GM12878 (cell line): ENCODE measurements around the gene SCT. TPM values are rescaled to one million over a fixed set of nuclear protein-coding genes. Genes with fewer than 3 reads are reported as not detected.

ENCODE experiments used
- ATAC-seq: fragments of 200-7000 bp; cut with Tn5 transposase; 3 replicates; pipeline ENCODE4 v1.9.1; 2020; ENCODE audit warnings: mild to moderate bottlenecking, moderate library complexity
- BruUV-seq: library from RNA; stranded (reverse); fragments of 400-500 nt; replicated peaks from 2 replicates; lab custom pipeline; 2021; lab: Mats Ljungman, UMichigan
- CTCF ChIA-PET: fragments of 300-600 bp; sonication (Branson Sonifier 250); formaldehyde crosslinking; extraction: SDS; loops from one replicate; lab custom pipeline; 2021; ENCODE audit warnings: inconsistent platforms; lab: Yijun Ruan, JAX
- POLR2A ChIA-PET: fragments of 350-600 bp; formaldehyde crosslinking; extraction: SDS; loops from one replicate; lab custom pipeline; 2021; ENCODE audit warnings: inconsistent platforms; lab: Charles Lee
- RAD21 ChIA-PET: fragments of 300-600 bp; sonication (Branson Sonifier 250); formaldehyde crosslinking; loops from one replicate; lab custom pipeline; 2023; ENCODE audit warnings: antibody characterized with exemption; ENCODE audit not compliant: unreplicated experiment; lab: Charles Lee
- SMC1A ChIA-PET: fragments of 300-600 bp; sonication (Branson Sonifier 250); formaldehyde crosslinking; loops from one replicate; lab custom pipeline; 2023; ENCODE audit not compliant: unreplicated experiment, uncharacterized antibody; lab: Charles Lee
- DNase-seq: peaks from one replicate; pipeline ENCODE4 v3.0.0-alpha.2; 2011; ENCODE audit warnings: low read depth, low spot score
- FAIRE-seq: peaks from 3 replicates; lab custom pipeline; 2011; peaks lifted over from hg19 to GRCh38; lab: Jason Lieb, UNC
- H2AFZ ChIP-seq: 2 replicates; pipeline ENCODE4 v1.6.0; 2011; ENCODE audit warnings: low read depth, low read length, control low read depth; ENCODE audit not compliant: control insufficient read depth
- H3K27ac ChIP-seq: 2 replicates; pipeline ENCODE4 v1.5.1; 2011; ENCODE audit warnings: control low read depth; ENCODE audit not compliant: control insufficient read depth, insufficient read depth
- H3K27me3 ChIP-seq, 2 experiments: replicated peaks in 1 of 2; 2 replicates each; pipeline versions ENCODE4 v1.6.0 to v1.6.1; 2011; ENCODE audit warnings: low read length in 1 of 2; ENCODE audit not compliant: control insufficient read depth in 2 of 2, insufficient read depth in 2 of 2
- H3K36me3 ChIP-seq, 2 experiments: 2 replicates each; pipeline ENCODE4 v1.5.1; 2011; ENCODE audit warnings: low read length in 1 of 2; ENCODE audit not compliant: control insufficient read depth in 2 of 2, insufficient read depth in 2 of 2
- H3K4me1 ChIP-seq: 2 replicates; pipeline ENCODE4 v1.6.1; 2011; ENCODE audit warnings: mild to moderate bottlenecking, low read length, moderate library complexity, mixed read lengths; ENCODE audit not compliant: control insufficient read depth, insufficient read depth
- H3K4me2 ChIP-seq: 2 replicates; pipeline ENCODE4 v1.6.0; 2011; ENCODE audit warnings: control low read depth; ENCODE audit not compliant: control insufficient read depth, insufficient read depth
- H3K4me3 ChIP-seq: fragments of 200-600 bp; sonication (generic); 2 replicates; pipeline ENCODE4 v1.5.1; 2016
- H3K79me2 ChIP-seq: 2 replicates; pipeline ENCODE4 v1.6.0; 2011; ENCODE audit warnings: low read length; ENCODE audit not compliant: control insufficient read depth, insufficient read depth
- H3K9ac ChIP-seq: 2 replicates; pipeline ENCODE4 v1.8.0; 2011; ENCODE audit warnings: low read length, control low read depth, mixed read lengths; ENCODE audit not compliant: control insufficient read depth, insufficient read depth
- H3K9me3 ChIP-seq: replicated peaks from 3 replicates; pipeline ENCODE4 v1.5.1; 2011; ENCODE audit warnings: mild to moderate bottlenecking, low read length; ENCODE audit not compliant: control insufficient read depth, insufficient read depth
- H4K20me1 ChIP-seq: 2 replicates; pipeline ENCODE4 v1.6.0; 2011; ENCODE audit not compliant: control insufficient read depth, insufficient read depth
- CREB1 ChIP-seq: IDR thresholded peaks from 2 replicates; pipeline ENCODE4 v1.6.1; 2012; ENCODE audit warnings: low read depth, mild to moderate bottlenecking, inconsistent platforms
- HDAC6 ChIP-seq: fragments of 200-600 bp; sonication (generic); IDR thresholded peaks from one replicate; pipeline ENCODE4 v1.8.0; 2017; ENCODE audit warnings: antibody characterized with exemption; ENCODE audit not compliant: unreplicated experiment
- NBN ChIP-seq: fragments of 450-650 bp; IDR thresholded peaks from 2 replicates; pipeline ENCODE4 v1.6.1; 2016
- REST ChIP-seq: IDR thresholded peaks from 2 replicates; pipeline ENCODE4 v1.6.1; 2012; ENCODE audit warnings: mild to moderate bottlenecking, low read depth, low read length
- WGBS: methylation state at CpG from one replicate; pipeline ENCODE4 v1.1.6; 2016; ENCODE audit warnings: low lambda C conversion rate; ENCODE audit not compliant: insufficient replicate concordance, insufficient coverage; ENCODE audit errors: missing lambda C conversion rate; 5-methylcytosine and 5-hydroxymethylcytosine counted together
- in situ Hi-C: fragments of 300-500 bp; cut with MboI; formaldehyde crosslinking; loops from 9 replicates; pipeline ENCODE4 v1.14.3; 2018; ENCODE audit warnings: mixed read lengths
- intact Hi-C: fragments of 100-400 bp; cut with micrococcal nuclease; formaldehyde crosslinking; loops from one replicate; pipeline ENCODE4 v1.14.2; 2022; ENCODE audit not compliant: unreplicated experiment
- polyA plus RNA-seq, 11 experiments: library from polyadenylated mRNA; depleted of rRNA in 4 of 11; unstranded in 6 of 11; stranded (reverse) in 5 of 11; fragments of >200 nt; fragmentation: Nextera tagmentation in 4 of 11; fragmentation: Illumina TruSeq in 1 of 11; extraction: Ambion mirVana in 4 of 11; extraction: Trizol in 1 of 11; gene quantifications; 1 replicate in 1 of 11; 2 replicates in 10 of 11; pipeline versions ENCODE4 v1.2.1 to v1.2.3, GENCODE V29; 2011 to 2016; ENCODE audit warnings: inconsistent platforms in 2 of 11, missing spikeins in 2 of 11, low read depth in 1 of 11
- total RNA-seq, 4 experiments: library from RNA; depleted of rRNA in 3 of 4; stranded (reverse); fragments of >200 nt in 3 of 4; fragmentation: Illumina TruSeq in 1 of 4; extraction: Trizol in 1 of 4; gene quantifications; 2 replicates each; pipeline versions ENCODE4 v1.2.1 to v1.2.3, GENCODE V29; 2013 to 2021

The SCT gene
- total and polyA plus RNA-seq, 10 of the 15 experiments (the other 5 are each of a cell fraction or from before 2014, with no cell fraction given): not detected

GRCh38 chr11:640021-640706, 13.2 kb upstream of the SCT start (continued):
- TF ChIP-seq REST: no peak
- TF ChIP-seq CREB1: 0 out of 2 replicates have a peak, but pooled peaks have one; percentile 42

GRCh38 chr11:639332-639955, 12.5 kb upstream of the SCT start:
- ChIA-PET CTCF (no interaction called here), SMC1A (no interaction called here), RAD21 (no interaction called here), POLR2A (no interaction called here)
- FAIRE-seq (no peak), DNase-seq (no peak), ATAC-seq (no peak)
- no peaks in the 10 kb centered on the region for H3K4me1 ChIP-seq
- no TSS peak for BruUV-seq
- TF ChIP-seq NBN (no peak), HDAC6 (peak; percentile 49)
- H3K9ac ChIP-seq: no peak overlapping the region
- no peaks in the 10 kb centered on the region for H3K9me3 ChIP-seq
- no peak overlapping the region for H3K27ac ChIP-seq
- H3K4me2 ChIP-seq: no peak overlapping the region
- H2AFZ ChIP-seq: no peak overlapping the region
- peaks cover 0 to 5% of the 10 kb centered on the region in 2 experiments; a peak in 2 of 4 replicates for H3K27me3 ChIP-seq
- WGBS: 45% methylated on average over 20 of the region's 80 CpGs
- no peaks in the 10 kb centered on the region for H3K79me2 ChIP-seq
- no peaks in the 10 kb centered on the region for H4K20me1 ChIP-seq
- intact Hi-C loops: no loop called here
- no peak overlapping the region for H3K4me3 ChIP-seq
- peaks cover 0 to 2% of the 10 kb centered on the region in 2 experiments; a peak in 2 of 4 replicates for H3K36me3 ChIP-seq
- in situ Hi-C loops: no loop called here
